ENCODE data around the gene ERO1B.
"Not testable (repeated sequence)": the region's sequence is repeated elsewhere in the genome, so short reads cannot be mapped to it uniquely, and the experiment has no call there.

The ERO1B gene, protein sequence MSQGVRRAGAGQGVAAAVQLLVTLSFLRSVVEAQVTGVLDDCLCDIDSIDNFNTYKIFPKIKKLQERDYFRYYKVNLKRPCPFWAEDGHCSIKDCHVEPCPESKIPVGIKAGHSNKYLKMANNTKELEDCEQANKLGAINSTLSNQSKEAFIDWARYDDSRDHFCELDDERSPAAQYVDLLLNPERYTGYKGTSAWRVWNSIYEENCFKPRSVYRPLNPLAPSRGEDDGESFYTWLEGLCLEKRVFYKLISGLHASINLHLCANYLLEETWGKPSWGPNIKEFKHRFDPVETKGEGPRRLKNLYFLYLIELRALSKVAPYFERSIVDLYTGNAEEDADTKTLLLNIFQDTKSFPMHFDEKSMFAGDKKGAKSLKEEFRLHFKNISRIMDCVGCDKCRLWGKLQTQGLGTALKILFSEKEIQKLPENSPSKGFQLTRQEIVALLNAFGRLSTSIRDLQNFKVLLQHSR

DNA sequence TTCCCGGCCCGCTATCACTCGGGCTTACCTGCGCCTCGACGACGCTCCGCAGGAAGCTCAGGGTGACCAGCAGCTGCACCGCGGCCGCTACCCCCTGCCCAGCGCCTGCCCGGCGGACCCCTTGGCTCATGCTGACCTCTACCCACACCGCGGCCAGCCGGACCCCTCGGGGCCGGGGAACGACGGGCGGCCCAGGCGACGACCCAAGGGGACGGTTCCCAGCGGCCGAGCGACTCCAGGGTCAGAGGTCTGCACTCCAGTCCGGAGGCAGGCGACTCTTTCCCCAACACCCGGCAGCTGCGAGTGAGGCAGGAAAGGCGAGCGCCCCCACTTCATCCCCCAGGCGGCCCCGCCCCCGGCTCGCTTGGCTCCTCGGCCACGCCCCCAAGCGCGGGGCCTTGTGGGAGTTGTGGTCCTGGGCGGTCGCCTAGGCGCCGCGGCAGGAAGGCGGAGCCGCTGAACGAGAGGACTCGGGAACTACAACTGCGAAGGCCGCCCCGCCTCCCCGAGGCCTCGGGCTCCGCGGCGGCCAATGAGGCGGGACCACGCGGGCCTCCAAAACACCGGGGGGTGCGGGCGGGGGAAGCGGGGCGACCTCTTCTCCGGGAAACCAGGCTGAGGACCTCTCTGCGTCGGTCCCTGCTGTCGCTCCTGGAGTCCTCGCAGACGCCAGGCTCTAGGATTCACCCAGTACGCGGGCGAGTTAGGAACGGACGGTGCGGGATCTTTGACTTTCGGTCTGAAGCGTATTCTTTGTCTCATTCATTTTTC, at the start of gene ERO1B:
ERO1B (minus strand) TSS at position 305 of the 771 bp plus-strand sequence; CDS start at position 130, 175 bp downstream.
- peak within 1 kb of the TSS; percentile 78 for H3K4me3 ChIP-seq (replicated peaks; ENCODE audit: low read depth, low read length)
- TF ChIP-seq, protein P1, sequence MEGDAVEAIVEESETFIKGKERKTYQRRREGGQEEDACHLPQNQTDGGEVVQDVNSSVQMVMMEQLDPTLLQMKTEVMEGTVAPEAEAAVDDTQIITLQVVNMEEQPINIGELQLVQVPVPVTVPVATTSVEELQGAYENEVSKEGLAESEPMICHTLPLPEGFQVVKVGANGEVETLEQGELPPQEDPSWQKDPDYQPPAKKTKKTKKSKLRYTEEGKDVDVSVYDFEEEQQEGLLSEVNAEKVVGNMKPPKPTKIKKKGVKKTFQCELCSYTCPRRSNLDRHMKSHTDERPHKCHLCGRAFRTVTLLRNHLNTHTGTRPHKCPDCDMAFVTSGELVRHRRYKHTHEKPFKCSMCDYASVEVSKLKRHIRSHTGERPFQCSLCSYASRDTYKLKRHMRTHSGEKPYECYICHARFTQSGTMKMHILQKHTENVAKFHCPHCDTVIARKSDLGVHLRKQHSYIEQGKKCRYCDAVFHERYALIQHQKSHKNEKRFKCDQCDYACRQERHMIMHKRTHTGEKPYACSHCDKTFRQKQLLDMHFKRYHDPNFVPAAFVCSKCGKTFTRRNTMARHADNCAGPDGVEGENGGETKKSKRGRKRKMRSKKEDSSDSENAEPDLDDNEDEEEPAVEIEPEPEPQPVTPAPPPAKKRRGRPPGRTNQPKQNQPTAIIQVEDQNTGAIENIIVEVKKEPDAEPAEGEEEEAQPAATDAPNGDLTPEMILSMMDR (IDR thresholded peaks at IDR 0.05; ENCODE audit: low read depth, low read length, missing control alignments): no peak
- DNase-seq (ENCODE audit: extremely low read depth, low read depth): peak; percentile 77

DNA sequence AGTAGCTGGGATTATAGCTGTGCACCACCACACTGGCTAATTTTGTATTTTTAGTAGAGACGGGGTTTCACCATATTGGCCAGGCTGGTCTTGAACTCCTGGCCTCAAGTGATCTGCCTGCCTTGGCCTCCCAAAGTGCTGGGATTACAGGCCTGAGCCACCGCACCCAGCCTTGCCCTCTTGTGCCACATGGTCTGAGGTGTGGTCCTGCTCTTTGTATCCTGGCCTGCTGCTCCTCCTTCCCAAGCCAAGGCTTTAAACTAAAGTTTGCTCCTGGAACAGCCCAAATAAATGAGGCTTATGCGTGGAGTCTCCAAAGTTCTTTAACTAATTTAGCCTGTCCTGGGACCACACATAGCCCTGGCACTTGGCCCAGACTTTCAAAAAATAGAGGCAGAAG, 49.7 kb upstream of the ERO1B start:
- H3K4me3 ChIP-seq (replicated peaks; ENCODE audit: low read depth, low read length); DNase-seq (ENCODE audit: extremely low read depth, low read depth): not testable (repeated sequence)

DNA sequence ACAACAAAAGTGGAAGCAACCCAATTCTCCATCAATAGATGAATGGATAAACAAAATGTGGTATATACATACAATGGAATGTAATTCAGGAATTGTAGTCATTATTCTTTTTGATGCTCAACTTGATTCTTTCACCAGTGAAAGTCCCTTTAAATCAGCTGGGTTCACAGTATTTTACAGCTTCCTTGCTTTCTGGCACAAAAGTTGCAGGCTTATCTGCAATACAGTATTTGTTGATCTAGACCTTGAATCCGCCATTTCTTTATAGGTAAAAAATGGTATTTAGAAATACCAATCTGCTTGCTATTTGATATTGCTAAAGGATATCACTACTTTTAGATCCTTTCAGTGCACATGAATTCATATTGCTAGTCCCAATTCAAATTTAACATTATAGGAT, 44.7 kb upstream of the ERO1B start:
- TF ChIP-seq, protein P1 (IDR thresholded peaks at IDR 0.05; ENCODE audit: low read depth, low read length, missing control alignments): no peak
- H3K4me3 ChIP-seq (replicated peaks; ENCODE audit: low read depth, low read length): no peak overlapping the region
- DNase-seq (ENCODE audit: extremely low read depth, low read depth): no peak

DNA sequence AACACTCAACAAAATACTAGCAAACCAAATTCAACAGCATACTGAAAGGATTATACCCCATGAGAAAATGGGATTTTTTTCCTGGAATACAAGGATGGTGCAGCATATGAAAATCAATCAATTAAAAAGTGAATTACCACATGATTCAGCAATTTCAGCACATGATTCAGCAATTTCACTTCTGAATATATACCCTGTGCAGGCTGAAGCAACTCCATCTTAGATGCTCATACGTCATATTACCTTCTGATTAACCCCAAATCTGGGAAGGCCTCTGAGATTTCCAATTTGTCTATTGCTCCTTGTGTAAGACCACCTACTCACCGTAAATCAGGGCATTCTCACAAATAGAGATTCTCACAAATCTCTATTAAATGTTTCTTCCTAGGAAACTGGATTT, 43.8 kb upstream of the ERO1B start:
- no peak for DNase-seq (ENCODE audit: extremely low read depth, low read depth)
- TF ChIP-seq, protein P1 (IDR thresholded peaks at IDR 0.05; ENCODE audit: low read depth, low read length, missing control alignments): no peak
- no peak overlapping the region for H3K4me3 ChIP-seq (replicated peaks; ENCODE audit: low read depth, low read length)

DNA sequence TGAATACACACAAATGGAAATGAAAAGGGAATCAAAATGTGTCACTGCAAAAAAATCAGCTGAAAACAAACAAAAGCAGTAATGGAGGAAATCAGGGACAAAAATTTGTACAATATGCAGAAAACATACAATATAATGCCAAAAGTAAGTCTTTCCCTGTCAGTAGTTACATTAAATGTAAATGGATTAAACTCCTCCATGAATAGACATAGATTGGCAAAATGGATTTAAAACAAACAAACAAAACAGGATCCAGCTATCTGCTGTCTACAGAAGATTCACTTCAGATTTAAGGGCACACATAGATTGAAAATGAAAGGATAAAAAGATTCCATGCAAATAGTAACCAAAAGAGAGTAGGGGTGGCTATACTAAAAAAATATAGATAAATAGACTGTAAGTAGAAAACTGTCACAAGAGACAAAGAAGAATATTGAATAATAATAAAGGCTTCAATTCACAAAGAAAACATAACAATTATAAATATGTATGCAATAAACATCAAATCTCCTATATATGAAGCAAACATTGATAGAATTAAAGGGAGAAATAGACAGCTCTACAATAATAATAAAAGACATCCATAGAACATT, 42.2 kb upstream of the ERO1B start:
- TF ChIP-seq, protein P1 (IDR thresholded peaks at IDR 0.05; ENCODE audit: low read depth, low read length, missing control alignments): no peak
- H3K4me3 ChIP-seq (replicated peaks; ENCODE audit: low read depth, low read length): no peak overlapping the region
- DNase-seq (ENCODE audit: extremely low read depth, low read depth): no peak

DNA sequence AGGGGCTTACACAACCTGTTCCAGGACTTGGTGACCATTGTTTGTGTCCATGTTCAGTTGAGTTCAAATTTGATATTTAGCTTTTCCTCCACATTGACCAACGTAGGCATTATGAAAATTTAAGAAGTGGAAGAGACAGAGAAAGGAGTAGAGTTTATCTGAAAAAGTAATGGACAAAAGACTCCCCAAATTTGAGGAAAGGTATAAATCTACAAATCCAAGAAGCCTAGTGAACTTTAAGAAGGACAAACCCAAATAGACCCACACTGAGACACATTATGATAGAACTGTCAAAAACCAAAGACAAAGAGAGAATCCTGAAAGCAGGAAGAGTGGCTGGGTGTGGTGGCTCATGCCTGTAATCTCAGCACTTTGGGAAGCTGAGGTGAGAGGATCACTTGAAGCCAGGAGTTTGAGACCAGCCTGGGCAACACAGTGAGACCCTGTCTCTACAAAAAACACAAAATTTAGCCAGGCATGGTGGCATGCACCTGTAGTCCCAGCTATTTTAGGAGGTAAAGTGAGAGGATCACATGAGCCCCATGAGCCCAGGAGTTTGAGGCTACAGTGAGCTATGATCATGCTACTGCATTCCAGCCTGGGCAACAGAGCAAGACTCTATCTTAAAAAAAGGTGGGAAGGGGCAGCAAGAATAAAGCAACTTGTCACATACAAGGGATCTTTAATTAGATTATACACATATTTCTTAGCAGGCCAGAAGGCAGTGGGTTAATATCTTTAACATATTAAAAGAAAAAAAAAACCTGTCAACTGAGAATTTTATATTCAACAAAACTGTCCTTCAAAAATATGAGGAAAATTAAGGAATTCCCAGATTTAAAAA, 41.0 kb upstream of the ERO1B start:
- DNase-seq (ENCODE audit: extremely low read depth, low read depth): no peak
- TF ChIP-seq, protein P1 (IDR thresholded peaks at IDR 0.05; ENCODE audit: low read depth, low read length, missing control alignments): no peak

More for the DNA sequence above, 41.0 kb upstream of the ERO1B start:
- no peak overlapping the region for H3K4me3 ChIP-seq (replicated peaks; ENCODE audit: low read depth, low read length)

All from HFF-Myc (cell line).